HFF-Myc (cell line): ENCODE data around the gene BCO1.

ENCODE experiments used
- DNase-seq: peaks from one replicate; pipeline ENCODE4 v3.0.0-alpha.2; 2011; ENCODE audit warnings: low read depth; ENCODE audit errors: extremely low read depth
- H3K4me3 ChIP-seq: replicated peaks from 2 replicates; pipeline ENCODE4 v1.5.1; 2011; ENCODE audit warnings: low read depth, mild to moderate bottlenecking, control low read depth, low read length
- CTCF ChIP-seq: IDR thresholded peaks from 2 replicates; pipeline ENCODE4 v1.5.1; 2012; ENCODE audit warnings: mild to moderate bottlenecking, low read depth, low read length, control low read depth; ENCODE audit errors: missing control alignments

BCO1 gene

GRCh38 chr16:81321039-81321438 lies 82.5 kb downstream of the BCO1 start:
- TF ChIP-seq CTCF = no peak
- no peak for DNase-seq
- no peak overlapping the region for H3K4me3 ChIP-seq

DNA sequence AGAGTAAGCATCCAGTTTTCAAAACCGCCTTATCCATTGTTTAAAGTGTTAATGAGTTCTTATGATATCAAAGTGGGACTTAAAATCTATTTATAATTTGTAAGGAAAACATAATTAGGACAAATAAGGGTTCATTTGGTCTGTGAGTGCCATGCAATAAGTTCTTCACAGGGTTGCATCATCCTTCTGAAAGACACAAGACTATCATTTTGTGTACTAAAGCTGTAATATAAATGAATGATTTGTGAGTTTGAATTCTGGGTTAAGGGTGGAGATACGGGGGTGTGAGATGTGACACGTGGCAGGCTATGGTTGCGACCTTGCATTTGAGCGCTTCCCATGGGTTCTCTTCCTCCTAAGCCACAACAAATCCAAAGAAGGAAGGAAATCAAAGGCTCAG lies 83.0 kb downstream of the BCO1 start:
- no peak for DNase-seq
- no peak overlapping the region for H3K4me3 ChIP-seq
- TF ChIP-seq CTCF = no peak

GRCh38 chr16:81324808-81325207 lies 86.3 kb downstream of the BCO1 start:
- DNase-seq = no peak
- H3K4me3 ChIP-seq = no peak overlapping the region
- no peak for TF ChIP-seq CTCF

DNA sequence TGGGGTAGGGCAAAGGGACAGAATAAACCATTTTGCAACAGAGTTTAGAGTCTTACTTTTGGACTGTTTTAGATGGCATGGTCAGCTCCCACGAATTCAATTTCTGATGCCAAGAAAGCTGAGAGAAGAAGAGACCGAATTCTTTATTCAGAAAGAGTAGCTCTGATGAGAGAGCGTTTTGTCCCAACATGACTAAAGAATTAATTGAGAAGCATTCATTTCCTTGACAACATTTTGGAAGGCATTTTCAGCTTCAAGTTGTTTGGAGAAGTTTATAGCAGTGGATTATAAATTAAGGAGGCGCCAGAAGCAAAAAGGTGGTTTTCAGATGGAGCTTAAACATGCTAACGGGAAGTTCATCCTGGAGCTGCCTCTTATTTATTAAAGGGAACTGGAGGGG lies 88.5 kb downstream of the BCO1 start:
- H3K4me3 ChIP-seq = no peak overlapping the region
- no peak for DNase-seq
- no peak for TF ChIP-seq CTCF

DNA sequence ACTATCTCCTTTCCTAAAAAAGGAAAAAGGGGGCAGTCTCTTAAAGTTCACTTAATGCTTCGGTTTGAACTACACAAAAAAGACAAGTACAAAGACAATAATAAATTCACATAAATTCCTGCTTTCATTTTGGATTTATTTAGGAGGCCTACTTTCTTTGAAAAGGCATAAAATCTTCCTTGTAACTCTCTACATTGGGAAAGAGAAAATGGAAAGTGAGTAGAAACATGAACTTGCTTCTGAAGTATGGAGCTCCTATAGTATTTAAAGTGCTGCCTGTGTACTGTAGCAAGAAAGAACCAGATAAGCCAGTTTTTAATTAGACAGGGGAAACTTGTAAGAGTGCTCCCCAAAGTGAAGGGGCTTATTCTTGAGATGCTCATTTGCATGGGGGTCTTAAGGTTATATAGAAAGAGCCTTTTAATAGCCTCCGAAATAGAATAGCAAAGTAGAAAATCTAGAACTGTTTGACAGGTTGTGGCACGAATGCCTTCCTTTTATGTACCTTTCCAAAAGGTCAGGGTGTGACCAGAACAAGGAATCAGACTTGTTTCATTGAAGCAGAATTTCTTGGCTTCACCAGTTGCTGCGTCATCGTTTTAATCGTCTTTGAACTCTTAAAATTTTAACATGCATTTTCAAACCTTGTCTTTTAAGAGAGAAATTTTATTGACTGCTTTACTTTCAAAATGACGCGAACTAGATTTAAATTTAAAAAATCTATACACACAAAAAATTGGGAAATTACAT lies 89.1 kb downstream of the BCO1 start:
- TF ChIP-seq CTCF = no peak
- no peak overlapping the region for H3K4me3 ChIP-seq
- DNase-seq = no peak

DNA sequence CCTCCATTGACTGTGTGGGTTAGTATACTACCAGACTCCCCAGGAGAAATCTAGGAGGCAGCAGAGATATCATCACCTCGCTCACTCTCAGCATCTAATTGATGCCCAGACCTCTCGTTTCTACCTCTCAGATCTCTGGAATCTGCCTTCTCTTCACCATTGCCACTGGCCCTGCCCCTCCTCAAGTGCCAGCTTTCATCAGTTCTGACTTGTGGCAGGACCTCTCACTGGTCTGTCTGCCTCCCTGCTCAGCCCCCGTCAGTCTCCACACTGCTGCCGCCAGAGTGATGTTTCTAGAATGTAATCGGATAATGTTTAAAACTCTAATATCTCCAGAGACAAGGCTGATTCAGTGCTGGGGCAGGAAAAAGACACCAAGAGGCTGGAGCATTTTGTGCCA lies 91.5 kb downstream of the BCO1 start:
- H3K4me3 ChIP-seq = no peak overlapping the region
- no peak for TF ChIP-seq CTCF
- DNase-seq = no peak

GRCh38 chr16:81333356-81333755 lies 94.9 kb downstream of the BCO1 start:
- no peak for TF ChIP-seq CTCF
- no peak overlapping the region for H3K4me3 ChIP-seq
- DNase-seq = no peak
